ENCODE results near the gene ZNF407. TPM values are rescaled to one million over a fixed set of nuclear protein-coding genes. Genes with fewer than 3 reads are reported as not detected.

Gene ZNF407
- total and polyA plus RNA-seq, 2 experiments from 2014 or later, result 2.1 to 10.4 TPM

DNA sequence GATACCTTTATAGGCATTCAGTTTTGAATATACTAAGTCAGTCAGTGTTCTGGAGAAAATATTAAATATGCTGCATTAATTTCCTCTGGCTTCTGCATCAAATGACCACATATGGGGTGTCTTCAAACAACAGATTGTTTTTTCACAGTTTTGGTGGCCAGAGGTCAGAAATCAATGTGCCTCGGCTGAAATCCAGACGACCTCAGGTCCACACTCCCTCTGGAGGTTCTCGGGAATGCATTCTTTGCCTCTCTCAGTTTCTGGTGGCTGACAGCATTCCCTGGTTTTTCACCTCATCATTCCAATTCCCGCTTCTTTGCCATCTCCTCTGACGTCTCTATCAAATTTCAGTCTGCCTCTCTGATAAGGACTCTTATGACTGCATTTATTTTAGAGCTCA lies 142.3 kb downstream of the ZNF407 start:
- Mint-ChIP-seq H3K4me3 (no peak overlapping the region), H3K27me3 (ENCODE audit: insufficient read depth, low read depth, poor library complexity) (peaks cover 2% of the 10 kb centered on the region), H3K4me1 (peaks cover 14% of the 10 kb centered on the region), H3K36me3 (ENCODE audit: low read depth) (no peaks in the 10 kb centered on the region), H3K9me3 (no peaks in the 10 kb centered on the region), H3K27ac (no peak overlapping the region)
- Histone ChIP-seq H3K4me2 (no peak overlapping the region), H3K79me2 (replicated peaks; ENCODE audit: insufficient read depth) (no peaks in the 10 kb centered on the region), H3K27ac (ENCODE audit: low read depth) (no peak overlapping the region), H4K20me1 (replicated peaks; ENCODE audit: insufficient read depth) (no peaks in the 10 kb centered on the region), H3K9me2 (ENCODE audit: insufficient read depth) (no peaks in the 10 kb centered on the region), H3F3A (replicated peaks; ENCODE audit: low read depth) (no peaks in the 10 kb centered on the region), H2AFZ (no peak overlapping the region), H3K36me3 (ENCODE audit: insufficient read depth) (no peaks in the 10 kb centered on the region), H3K4me3 (no peak overlapping the region), H3K27me3 (ENCODE audit: insufficient read depth) (no peaks in the 10 kb centered on the region), H3K4me1 (ENCODE audit: insufficient read depth) (peaks cover 12% of the 10 kb centered on the region)
- TF ChIP-seq EZH2 (IDR thresholded peaks at IDR 0.05; ENCODE audit: low read depth, unreplicated experiment), result no peak
- TF ChIP-seq, protein P1, sequence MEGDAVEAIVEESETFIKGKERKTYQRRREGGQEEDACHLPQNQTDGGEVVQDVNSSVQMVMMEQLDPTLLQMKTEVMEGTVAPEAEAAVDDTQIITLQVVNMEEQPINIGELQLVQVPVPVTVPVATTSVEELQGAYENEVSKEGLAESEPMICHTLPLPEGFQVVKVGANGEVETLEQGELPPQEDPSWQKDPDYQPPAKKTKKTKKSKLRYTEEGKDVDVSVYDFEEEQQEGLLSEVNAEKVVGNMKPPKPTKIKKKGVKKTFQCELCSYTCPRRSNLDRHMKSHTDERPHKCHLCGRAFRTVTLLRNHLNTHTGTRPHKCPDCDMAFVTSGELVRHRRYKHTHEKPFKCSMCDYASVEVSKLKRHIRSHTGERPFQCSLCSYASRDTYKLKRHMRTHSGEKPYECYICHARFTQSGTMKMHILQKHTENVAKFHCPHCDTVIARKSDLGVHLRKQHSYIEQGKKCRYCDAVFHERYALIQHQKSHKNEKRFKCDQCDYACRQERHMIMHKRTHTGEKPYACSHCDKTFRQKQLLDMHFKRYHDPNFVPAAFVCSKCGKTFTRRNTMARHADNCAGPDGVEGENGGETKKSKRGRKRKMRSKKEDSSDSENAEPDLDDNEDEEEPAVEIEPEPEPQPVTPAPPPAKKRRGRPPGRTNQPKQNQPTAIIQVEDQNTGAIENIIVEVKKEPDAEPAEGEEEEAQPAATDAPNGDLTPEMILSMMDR (conservative IDR thresholded peaks at IDR 0.05; ENCODE audit: low read depth in 2 of 2), result 0 out of 4 replicates have a peak, but pooled peaks of 1 of the 2 experiments have one; percentile 16
- no peak for TF ChIP-seq ZNF331 (CRISPR knock-in tag; IDR thresholded peaks at IDR 0.05; ENCODE audit: low read depth)
- peak; percentile 56 for DNase-seq (ENCODE audit: low spot score)
- ATAC-seq, result peak; percentile 71

DNA sequence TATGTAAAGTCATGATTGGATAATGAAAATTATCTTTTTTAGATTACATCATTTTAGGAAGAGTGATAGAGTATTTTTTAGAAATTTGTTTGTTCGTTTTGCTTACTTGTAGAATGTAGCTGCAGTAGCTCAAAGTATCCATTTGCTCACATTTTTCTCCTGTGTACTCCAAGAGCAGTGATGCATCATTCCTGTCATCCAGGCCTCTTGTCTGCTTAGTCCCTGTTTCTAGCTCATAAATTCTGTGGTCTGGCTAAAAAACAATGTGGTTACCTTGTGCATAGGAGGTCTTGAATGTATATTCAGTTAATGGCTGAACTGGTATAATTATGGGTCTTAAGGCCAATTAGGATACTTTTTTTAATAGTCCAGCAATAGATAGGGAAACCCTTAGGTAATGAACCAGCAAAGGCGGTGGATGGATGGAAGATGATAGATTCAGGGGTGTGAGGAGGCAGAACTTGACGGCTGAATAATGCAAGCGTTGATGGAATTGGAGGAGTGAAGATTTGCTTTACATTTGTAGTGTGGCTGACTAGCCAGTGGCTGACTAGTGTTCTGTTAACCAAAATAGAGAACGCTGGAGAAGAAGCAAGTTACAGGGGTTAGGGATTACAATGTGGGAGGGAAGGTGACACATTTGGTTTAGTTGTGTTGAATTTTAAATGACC lies 145.0 kb downstream of the ZNF407 start:
- Histone ChIP-seq H3K27ac (ENCODE audit: low read depth) (no peak overlapping the region), H3K27me3 (ENCODE audit: insufficient read depth) (no peaks in the 10 kb centered on the region), H2AFZ (no peak overlapping the region), H3F3A (replicated peaks; ENCODE audit: low read depth) (no peaks in the 10 kb centered on the region), H3K4me3 (no peak overlapping the region), H3K36me3 (ENCODE audit: insufficient read depth) (no peaks in the 10 kb centered on the region), H4K20me1 (replicated peaks; ENCODE audit: insufficient read depth) (no peaks in the 10 kb centered on the region), H3K79me2 (replicated peaks; ENCODE audit: insufficient read depth) (no peaks in the 10 kb centered on the region), H3K9me2 (ENCODE audit: insufficient read depth) (no peaks in the 10 kb centered on the region), H3K4me2 (no peak overlapping the region), H3K4me1 (ENCODE audit: insufficient read depth) (no peaks in the 10 kb centered on the region)
- H3K4me3 Mint-ChIP-seq, result no peak overlapping the region
- peaks cover 4% of the 10 kb centered on the region; the same call in 2 of the 3 replicates for H3K4me1 Mint-ChIP-seq
- DNase-seq (ENCODE audit: low spot score), result no peak
- TF ChIP-seq, protein P1 (conservative IDR thresholded peaks at IDR 0.05; ENCODE audit: low read depth in 2 of 2), result no peak
- H3K27ac Mint-ChIP-seq, result no peak overlapping the region
- H3K9me3 Mint-ChIP-seq, result no peaks in the 10 kb centered on the region
- H3K36me3 Mint-ChIP-seq (ENCODE audit: low read depth), result no peaks in the 10 kb centered on the region
- peaks cover 2% of the 10 kb centered on the region for H3K27me3 Mint-ChIP-seq (ENCODE audit: insufficient read depth, low read depth, poor library complexity)
- no peak for ATAC-seq
